Right lobe of liver (tissue), 6 donors: ENCODE measurements around the gene TMCC3. TPM values are rescaled to one million over a fixed set of nuclear protein-coding genes. Genes with fewer than 3 reads are reported as not detected.

Experiments used
- ATAC-seq, 4 donors: fragments of 200-7000 bp; cut with Tn5 transposase; one replicate each; pipeline ENCODE4 v1.9.1; 2020; ENCODE audit warnings: mild to moderate bottlenecking in 4 of 4, moderate library complexity in 4 of 4
- DNase-seq, 3 donors: peaks; one replicate each; pipeline ENCODE4 v3.0.0-alpha.2; 2020
- H3K27ac ChIP-seq, 3 donors: fragments of 200-600 bp; one replicate each; pipeline ENCODE4 v1.8.0; 2022
- H3K27me3 ChIP-seq, 2 donors: fragments of 200-600 bp; one replicate each; pipeline ENCODE4 v1.8.0; 2022
- H3K36me3 ChIP-seq, 4 donors: fragments of 200-600 bp; sonication (generic) in 1 of 4; one replicate each; pipeline versions ENCODE4 v1.5.1 to v1.8.0; 2017 to 2022; ENCODE audit warnings: control low read depth in 1 of 4
- H3K4me1 ChIP-seq, 4 donors: fragments of 200-600 bp; sonication (generic) in 1 of 4; one replicate each; pipeline versions ENCODE4 v1.5.1 to v1.8.0; 2017 to 2022; ENCODE audit warnings: control low read depth in 1 of 4
- H3K4me3 ChIP-seq, 3 donors: fragments of 200-600 bp; one replicate each; pipeline ENCODE4 v1.8.0; 2022
- H3K9me3 ChIP-seq, 4 donors: fragments of 200-600 bp; sonication (generic) in 1 of 4; one replicate each; pipeline versions ENCODE4 v1.5.1 to v1.8.0; 2017 to 2022; ENCODE audit warnings: control low read depth in 1 of 4
- POLR2A ChIP-seq: fragments of 450-650 bp; IDR thresholded peaks from one replicate; pipeline ENCODE4 v1.6.1; 2017; ENCODE audit warnings: antibody characterized with exemption, mild to moderate bottlenecking
- WGBS: methylation state at CpG from one replicate; pipeline ENCODE4 v1.1.6; 2018; ENCODE audit warnings: low coverage, low lambda C conversion rate; ENCODE audit not compliant: insufficient coverage; ENCODE audit errors: missing lambda C conversion rate; 5-methylcytosine and 5-hydroxymethylcytosine counted together
- intact Hi-C, 2 donors: fragments of 100-400 bp; cut with DNase I; formaldehyde crosslinking; loops; one replicate each; pipeline versions ENCODE4 v1.11.2 to v1.14.1; 2022
- total RNA-seq, 6 experiments: library from RNA; depleted of rRNA in 2 of 6; stranded (reverse); fragments of >200 nt in 2 of 6; fragmentation: NEBNext Ultra II Directional in 3 of 6; extraction: Animal tissue kit (Norgen Biotek cat#: 25700) in 3 of 6; gene quantifications; one replicate each; pipeline versions ENCODE4 v1.1.0 to v1.2.4, GENCODE V29; 2016 to 2023
- TF ChIP-seq, protein P1 (sequence below), 4 donors: fragments of 200-600 bp in 3 of 4; fragments of 450-650 bp in 1 of 4; IDR thresholded peaks; one replicate each; pipeline versions ENCODE4 v1.5.1 to v1.8.0; 2016 to 2022; ENCODE audit warnings: antibody characterized with exemption in 4 of 4, mild to moderate bottlenecking in 2 of 4
- donor health status: DM: no; HTN: yes; CAD: no.
- donor health status: DM: no; HTN: no; CAD: no.
- donor health status: DM: no; HTN: no; CAD: no.
- donor health status: DM: no; HTN: yes; CAD: no.
- donor health status: DM: no; HTN: yes; CAD: no.

TMCC3 gene
- total RNA-seq, 6 experiments from 2014 or later: 2.1 to 6.2 (median 3.2) TPM

DNA sequence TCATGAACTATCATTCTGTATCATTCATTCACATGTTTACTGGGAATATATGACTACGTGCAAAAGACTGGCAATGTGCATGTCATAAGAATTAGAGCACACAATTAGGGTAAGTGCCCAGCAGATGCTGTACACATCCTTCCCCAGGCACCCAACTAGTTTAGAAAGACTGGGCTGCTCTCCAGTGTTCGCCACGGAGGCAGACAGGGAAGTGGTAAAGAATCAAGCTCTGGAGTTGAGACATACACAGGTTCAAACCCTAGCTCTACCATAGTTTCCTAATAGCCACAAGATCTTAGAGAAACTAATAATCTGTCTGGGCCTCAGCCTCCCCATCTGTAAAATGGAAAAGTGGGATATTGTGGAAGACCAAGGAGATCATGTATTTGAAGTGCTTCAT, 6.8 kb downstream of the TMCC3 start:
- Histone ChIP-seq H3K27ac (peak overlapping the region; percentile 20 to 58 (median 45)), H3K27me3 (no peaks in the 10 kb centered on the region), H3K4me1 (peaks cover 0 to 6% (median 0%) of the 10 kb centered on the region in 4 donors), H3K36me3 (no peaks in the 10 kb centered on the region), H3K4me3 (no peak overlapping the region), H3K9me3 (no peaks in the 10 kb centered on the region)
- ATAC-seq: peak in 3 of 4 donors; percentile 27 to 53 (median 38)
- WGBS: 62% methylated on average over 3 of the region's 3 CpGs
- DNase-seq: no peak
- TF ChIP-seq POLR2A: no peak
- TF ChIP-seq, protein P1, sequence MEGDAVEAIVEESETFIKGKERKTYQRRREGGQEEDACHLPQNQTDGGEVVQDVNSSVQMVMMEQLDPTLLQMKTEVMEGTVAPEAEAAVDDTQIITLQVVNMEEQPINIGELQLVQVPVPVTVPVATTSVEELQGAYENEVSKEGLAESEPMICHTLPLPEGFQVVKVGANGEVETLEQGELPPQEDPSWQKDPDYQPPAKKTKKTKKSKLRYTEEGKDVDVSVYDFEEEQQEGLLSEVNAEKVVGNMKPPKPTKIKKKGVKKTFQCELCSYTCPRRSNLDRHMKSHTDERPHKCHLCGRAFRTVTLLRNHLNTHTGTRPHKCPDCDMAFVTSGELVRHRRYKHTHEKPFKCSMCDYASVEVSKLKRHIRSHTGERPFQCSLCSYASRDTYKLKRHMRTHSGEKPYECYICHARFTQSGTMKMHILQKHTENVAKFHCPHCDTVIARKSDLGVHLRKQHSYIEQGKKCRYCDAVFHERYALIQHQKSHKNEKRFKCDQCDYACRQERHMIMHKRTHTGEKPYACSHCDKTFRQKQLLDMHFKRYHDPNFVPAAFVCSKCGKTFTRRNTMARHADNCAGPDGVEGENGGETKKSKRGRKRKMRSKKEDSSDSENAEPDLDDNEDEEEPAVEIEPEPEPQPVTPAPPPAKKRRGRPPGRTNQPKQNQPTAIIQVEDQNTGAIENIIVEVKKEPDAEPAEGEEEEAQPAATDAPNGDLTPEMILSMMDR (IDR thresholded peaks at IDR 0.05): no peak
- intact Hi-C loops: no loop called here

DNA sequence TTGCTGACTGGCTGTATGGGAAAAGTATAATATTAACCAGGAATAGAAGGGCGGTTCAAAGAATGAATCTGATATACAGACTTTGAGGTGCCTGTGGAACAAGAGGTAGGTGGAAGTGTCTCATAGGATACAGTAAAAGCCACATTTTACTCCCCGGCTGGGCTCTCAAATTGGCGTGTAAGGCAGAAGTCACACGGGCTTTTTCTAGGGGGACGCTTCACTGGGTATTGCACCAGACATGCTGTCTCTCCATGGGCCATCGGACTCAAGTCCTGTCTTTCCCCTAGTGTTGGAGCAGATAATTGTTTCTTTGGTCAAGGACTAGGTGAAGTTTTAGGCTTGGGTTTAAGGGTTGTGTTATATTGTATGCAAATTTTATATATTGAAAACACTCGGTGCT, 9.1 kb downstream of the TMCC3 start:
- TF ChIP-seq, protein P1 (IDR thresholded peaks at IDR 0.05): no peak
- TF ChIP-seq POLR2A: no peak
- Histone ChIP-seq H3K27me3 (no peaks in the 10 kb centered on the region), H3K4me1 (peaks cover 0 to 14% (median 0%) of the 10 kb centered on the region in 4 donors), H3K4me3 (no peak overlapping the region), H3K36me3 (no peaks in the 10 kb centered on the region), H3K9me3 (no peaks in the 10 kb centered on the region), H3K27ac (no peak overlapping the region)
- intact Hi-C loops: no loop called here
- no peak for ATAC-seq
- DNase-seq: no peak
- WGBS: 85% methylated on average over 2 of the region's 7 CpGs

DNA sequence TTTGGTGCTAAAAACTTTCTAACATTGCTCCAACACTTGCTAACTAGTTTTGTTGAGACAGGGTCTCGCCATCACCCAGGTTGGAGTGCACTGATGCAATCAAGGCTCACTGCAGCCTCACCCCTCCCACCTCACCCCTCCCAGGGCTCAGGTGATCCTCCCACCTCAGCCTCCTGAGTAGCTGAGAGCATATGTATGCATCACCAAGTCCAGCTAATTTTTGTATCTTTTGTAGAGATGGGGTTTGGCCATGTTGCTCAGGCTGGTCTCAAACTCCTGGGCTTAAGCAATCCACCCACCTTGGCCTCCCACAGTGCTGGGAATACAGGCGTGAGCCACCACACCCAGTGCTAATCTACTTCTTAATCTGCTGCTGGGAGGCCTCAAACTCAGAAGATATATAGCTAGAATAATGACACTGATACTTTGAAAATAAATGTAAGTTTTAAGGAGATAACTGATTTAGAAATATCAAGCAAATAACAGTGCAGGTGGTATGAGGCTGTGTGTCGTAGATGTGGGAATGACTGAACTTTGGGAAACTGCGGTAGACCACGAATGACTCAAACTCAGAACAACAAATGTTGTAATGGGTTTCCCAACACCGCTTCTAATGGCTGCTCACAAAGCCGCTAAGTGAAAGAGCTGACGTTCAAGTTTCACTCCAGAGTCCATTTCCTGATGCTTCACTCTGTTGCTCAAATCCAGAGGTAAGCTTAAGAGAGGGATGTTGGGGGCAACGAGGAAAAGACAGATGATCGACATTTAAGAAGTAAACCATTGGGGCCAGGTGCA, 10.0 kb downstream of the TMCC3 start:
- DNase-seq (no peak), ATAC-seq (peak in 3 of 4 donors; percentile 4 to 34 (median 23))
- H3K4me3 ChIP-seq: no peak overlapping the region
- H3K9me3 ChIP-seq: no peaks in the 10 kb centered on the region
- no peak overlapping the region for H3K27ac ChIP-seq
- TF ChIP-seq, protein P1 (IDR thresholded peaks at IDR 0.05): no peak
- no peak for TF ChIP-seq POLR2A
- no peaks in the 10 kb centered on the region for H3K36me3 ChIP-seq
- peaks cover 0 to 14% (median 0%) of the 10 kb centered on the region in 4 donors for H3K4me1 ChIP-seq
- 57% methylated on average over 9 of the region's 10 CpGs for WGBS
- intact Hi-C loops: no loop called here
- H3K27me3 ChIP-seq: no peaks in the 10 kb centered on the region

DNA sequence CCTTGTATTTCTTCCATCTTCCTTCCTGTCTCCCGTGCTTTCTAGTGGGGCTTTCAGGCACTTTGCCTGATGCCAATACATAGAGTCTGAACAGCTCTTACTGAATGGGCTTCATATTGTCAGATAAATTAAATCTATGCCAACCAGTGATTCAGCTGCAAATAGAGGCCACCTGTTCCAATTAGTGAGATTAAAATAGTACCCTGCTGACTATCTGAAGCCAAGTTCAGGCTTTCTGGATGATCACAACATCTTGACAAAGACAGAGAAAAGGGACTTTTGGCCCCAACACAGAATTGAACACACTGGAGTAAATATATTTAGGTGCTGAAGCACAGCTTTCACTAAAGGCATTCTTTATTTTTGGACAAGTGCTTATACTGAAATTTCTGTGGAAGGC, 11.8 kb downstream of the TMCC3 start:
- ATAC-seq (no peak), DNase-seq (no peak)
- TF ChIP-seq, protein P1 (IDR thresholded peaks at IDR 0.05): no peak
- no peak for TF ChIP-seq POLR2A
- 71% methylated on average over 1 of the region's 1 CpG for WGBS
- intact Hi-C loops: no loop called here
- H3K4me3 ChIP-seq: no peak overlapping the region
- H3K9me3 ChIP-seq: no peaks in the 10 kb centered on the region
- H3K27ac ChIP-seq: no peak overlapping the region
- H3K27me3 ChIP-seq: no peaks in the 10 kb centered on the region
- peaks cover 0 to 9% (median 0%) of the 10 kb centered on the region in 4 donors for H3K4me1 ChIP-seq
- no peaks in the 10 kb centered on the region for H3K36me3 ChIP-seq
